Panc1 (cell line): ENCODE data around the gene ALOX12. TPM values are rescaled to one million over a fixed set of nuclear protein-coding genes. Genes with fewer than 3 reads are reported as not detected.

Experiments
- ATAC-seq: fragments of 200-7000 bp; cut with Tn5 transposase; 2 replicates; pipeline ENCODE4 v1.9.1; 2020; ENCODE audit warnings: mild to moderate bottlenecking, moderate library complexity
- BruUV-seq: library from RNA; stranded (reverse); fragments of 400-500 nt; replicated peaks from 2 replicates; lab custom pipeline; 2021; lab: Mats Ljungman, UMichigan
- CTCF ChIA-PET: fragments of 300-600 bp; sonication (Branson Sonifier 250); formaldehyde crosslinking; loops from one replicate; lab custom pipeline; 2022; ENCODE audit warnings: antibody characterized with exemption; lab: Charles Lee
- POLR2A ChIA-PET: fragments of 300-600 bp; sonication (Branson Sonifier 250); formaldehyde crosslinking; loops from one replicate; lab custom pipeline; 2022; ENCODE audit warnings: antibody characterized with exemption; lab: Charles Lee
- DNase-seq: peaks from one replicate; pipeline ENCODE4 v3.0.0-alpha.2; 2010; ENCODE audit warnings: low read depth, low spot score
- H3K27ac ChIP-seq: 2 replicates; pipeline ENCODE4 v1.5.1; 2011; ENCODE audit warnings: mild to moderate bottlenecking, low read length, inconsistent platforms
- H3K27me3 ChIP-seq: fragments of 200-500 bp; sonication (Bioruptor generic); 2 replicates; pipeline ENCODE4 v1.6.0; 2014; ENCODE audit warnings: low read length, inconsistent platforms; ENCODE audit not compliant: control insufficient read depth, insufficient read depth
- H3K36me3 ChIP-seq: fragments of 200-500 bp; sonication (Bioruptor generic); 2 replicates; pipeline ENCODE4 v1.5.1; 2014; ENCODE audit warnings: inconsistent platforms, mild to moderate bottlenecking, low read length, moderate library complexity; ENCODE audit not compliant: control insufficient read depth, insufficient read depth
- H3K4me1 ChIP-seq: 2 replicates; pipeline ENCODE4 v1.5.1; 2011; ENCODE audit warnings: inconsistent platforms, mild to moderate bottlenecking, low read length, moderate library complexity; ENCODE audit not compliant: control insufficient read depth, insufficient read depth
- H3K4me3 ChIP-seq, 2 experiments: 2 replicates each; pipeline ENCODE4 v1.5.1; 2011 to 2012; ENCODE audit warnings: low read depth in 2 of 2, low read length in 2 of 2, mild to moderate bottlenecking in 2 of 2, inconsistent platforms in 1 of 2, moderate library complexity in 1 of 2
- H3K9me3 ChIP-seq: fragments of 200-500 bp; sonication (Bioruptor generic); 2 replicates; pipeline ENCODE4 v1.5.1; 2014; ENCODE audit warnings: low read depth, mild to moderate bottlenecking, inconsistent platforms, low read length, moderate library complexity; ENCODE audit not compliant: control insufficient read depth, insufficient read depth
- CTCF ChIP-seq: fragments of 450-650 bp; IDR thresholded peaks from 2 replicates; pipeline ENCODE4 v1.5.1; 2017; ENCODE audit warnings: mild to moderate bottlenecking
- POLR2AphosphoS5 ChIP-seq: IDR thresholded peaks from 2 replicates; pipeline ENCODE4 v1.6.1; 2012; ENCODE audit warnings: mild to moderate bottlenecking, low read depth, low read length, moderate library complexity
- SIN3A ChIP-seq: IDR thresholded peaks from 2 replicates; pipeline ENCODE4 v1.6.1; 2012; ENCODE audit warnings: low read depth, mild to moderate bottlenecking, low read length, moderate library complexity, borderline replicate concordance; ENCODE audit not compliant: insufficient read depth
- TCF7L2 ChIP-seq: IDR thresholded peaks from 2 replicates; pipeline ENCODE4 v1.6.1; 2011; ENCODE audit warnings: mild to moderate bottlenecking, low read depth, low read length, inconsistent platforms
- in situ Hi-C: cut with HindIII; loops from 2 replicates; pipeline ENCODE4 v1.10.0; 2016; ENCODE audit warnings: low sequenced_read_pairs, low pct_unique_long_range_greater_than_20kb
- intact Hi-C: fragments of 100-400 bp; cut with micrococcal nuclease; formaldehyde crosslinking; loops from one replicate; pipeline ENCODE4 v1.10.0; 2022; ENCODE audit not compliant: unreplicated experiment
- total RNA-seq: library from RNA; stranded (reverse); gene quantifications from one replicate; pipeline ENCODE4 v1.2.1, GENCODE V29; 2021; ENCODE audit not compliant: unreplicated experiment
- TF ChIP-seq, protein P1 (sequence below), 2 experiments: IDR thresholded peaks; 2 replicates each; pipeline ENCODE4 v1.6.1; 2011 to 2012; ENCODE audit warnings: low read depth in 2 of 2, control low read depth in 1 of 2, low read length in 1 of 2, mild to moderate bottlenecking in 1 of 2, moderate library complexity in 1 of 2; ENCODE audit not compliant: insufficient read depth in 1 of 2

ALOX12 gene
- total RNA-seq, 1 experiment from 2014 or later, result not detected

GRCh38 chr17:7038025-7038862 is 42.4 kb downstream of the ALOX12 start:
- TF ChIP-seq TCF7L2 (no peak), CTCF (no peak; the same call in 1 of the 2 replicates), POLR2AphosphoS5 (no peak), SIN3A (no peak)
- TF ChIP-seq, protein P1, sequence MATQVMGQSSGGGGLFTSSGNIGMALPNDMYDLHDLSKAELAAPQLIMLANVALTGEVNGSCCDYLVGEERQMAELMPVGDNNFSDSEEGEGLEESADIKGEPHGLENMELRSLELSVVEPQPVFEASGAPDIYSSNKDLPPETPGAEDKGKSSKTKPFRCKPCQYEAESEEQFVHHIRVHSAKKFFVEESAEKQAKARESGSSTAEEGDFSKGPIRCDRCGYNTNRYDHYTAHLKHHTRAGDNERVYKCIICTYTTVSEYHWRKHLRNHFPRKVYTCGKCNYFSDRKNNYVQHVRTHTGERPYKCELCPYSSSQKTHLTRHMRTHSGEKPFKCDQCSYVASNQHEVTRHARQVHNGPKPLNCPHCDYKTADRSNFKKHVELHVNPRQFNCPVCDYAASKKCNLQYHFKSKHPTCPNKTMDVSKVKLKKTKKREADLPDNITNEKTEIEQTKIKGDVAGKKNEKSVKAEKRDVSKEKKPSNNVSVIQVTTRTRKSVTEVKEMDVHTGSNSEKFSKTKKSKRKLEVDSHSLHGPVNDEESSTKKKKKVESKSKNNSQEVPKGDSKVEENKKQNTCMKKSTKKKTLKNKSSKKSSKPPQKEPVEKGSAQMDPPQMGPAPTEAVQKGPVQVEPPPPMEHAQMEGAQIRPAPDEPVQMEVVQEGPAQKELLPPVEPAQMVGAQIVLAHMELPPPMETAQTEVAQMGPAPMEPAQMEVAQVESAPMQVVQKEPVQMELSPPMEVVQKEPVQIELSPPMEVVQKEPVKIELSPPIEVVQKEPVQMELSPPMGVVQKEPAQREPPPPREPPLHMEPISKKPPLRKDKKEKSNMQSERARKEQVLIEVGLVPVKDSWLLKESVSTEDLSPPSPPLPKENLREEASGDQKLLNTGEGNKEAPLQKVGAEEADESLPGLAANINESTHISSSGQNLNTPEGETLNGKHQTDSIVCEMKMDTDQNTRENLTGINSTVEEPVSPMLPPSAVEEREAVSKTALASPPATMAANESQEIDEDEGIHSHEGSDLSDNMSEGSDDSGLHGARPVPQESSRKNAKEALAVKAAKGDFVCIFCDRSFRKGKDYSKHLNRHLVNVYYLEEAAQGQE (IDR thresholded peaks at IDR 0.05; ENCODE audit: insufficient read depth in 1 of 2, low read depth in 2 of 2, low read length in 1 of 2), result no peak
- H3K9me3 ChIP-seq, result no peaks in the 10 kb centered on the region
- BruUV-seq, result no TSS peak
- DNase-seq, result no peak
- in situ Hi-C loops (no loop called here), intact Hi-C loops (no loop called here)
- peaks cover 10% of the 10 kb centered on the region for H3K4me1 ChIP-seq
- ChIA-PET CTCF (no interaction called here), POLR2A (no interaction called here)
- no peak overlapping the region for H3K4me3 ChIP-seq
- no peak overlapping the region for H3K27ac ChIP-seq
- H3K36me3 ChIP-seq, result no peaks in the 10 kb centered on the region
- no peak for ATAC-seq
- no peaks in the 10 kb centered on the region for H3K27me3 ChIP-seq

- in situ Hi-C loops, result no loop called here
- H3K27me3 ChIP-seq, result no peaks in the 10 kb centered on the region
- DNase-seq (no peak), ATAC-seq (no peak)
- ChIA-PET CTCF (interaction anchor here (0.7 kb wide), 1 partner anchor 139 kb away, joined by 4 read pairs; no protein-coding TSS in a partner anchor), POLR2A (no interaction called here)
- H3K4me3 ChIP-seq, result no peak overlapping the region
- H3K9me3 ChIP-seq, result no peaks in the 10 kb centered on the region
- intact Hi-C loops, result loop anchor here (10.0 kb wide), 1 partner anchor 125 kb away; no protein-coding TSS in a partner anchor
- H3K36me3 ChIP-seq, result no peaks in the 10 kb centered on the region
- TF ChIP-seq TCF7L2 (no peak), POLR2AphosphoS5 (no peak), CTCF (no peak), SIN3A (no peak)
- TF ChIP-seq, protein P1 (IDR thresholded peaks at IDR 0.05; ENCODE audit: insufficient read depth in 1 of 2, low read depth in 2 of 2, low read length in 1 of 2), result no peak
- BruUV-seq, result no TSS peak
- H3K27ac ChIP-seq, result no peak overlapping the region
- H3K4me1 ChIP-seq, result peaks cover 9% of the 10 kb centered on the region
Measured at GRCh38 chr17:7039832-7040231, 44.0 kb downstream of the ALOX12 start.
